Measurements from ENCODE around the gene ACTN3. TPM values are rescaled to one million over a fixed set of nuclear protein-coding genes. Genes with fewer than 3 reads are reported as not detected.

The ACTN3 gene
- 0.05 TPM in 1 of 2 replicates, not detected in the other for total RNA-seq

DNA sequence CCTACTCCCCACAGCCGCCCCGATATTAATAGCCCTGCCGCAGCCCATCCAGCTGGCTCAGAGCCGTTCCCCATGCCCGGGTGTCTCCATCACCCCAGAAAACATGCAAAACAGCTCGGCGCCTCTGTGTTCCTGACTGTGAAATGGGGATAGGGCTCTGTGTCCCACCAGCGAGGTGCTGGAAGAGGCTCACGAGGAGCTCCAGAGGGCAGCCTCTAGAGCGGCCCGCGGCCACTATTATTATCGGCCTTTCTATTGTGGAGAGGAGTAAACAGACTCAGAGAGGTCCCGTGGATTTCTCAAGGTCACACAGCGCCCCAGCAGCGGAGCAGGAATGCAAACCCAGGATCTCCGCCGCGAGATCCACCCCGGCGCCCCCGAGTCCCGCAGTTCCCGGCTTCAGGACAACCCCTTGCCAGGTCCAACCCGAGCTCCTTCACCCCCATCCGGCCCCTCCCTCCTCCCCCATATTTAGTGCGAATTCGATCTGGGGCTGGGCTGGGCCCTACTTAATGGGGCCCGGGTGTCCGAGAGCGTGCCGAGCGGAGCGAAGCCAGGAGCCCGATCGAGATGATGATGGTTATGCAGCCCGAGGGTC is at the start of gene ACTN3:
Gene ACTN3, plus strand, starts transcription at position 536 of the 598 bp plus-strand sequence. Its CDS starts 35 bp downstream, at position 571.
- DNase-seq (ENCODE audit: low spot score): no peak
- intact Hi-C loops (cut with micrococcal nuclease): loop anchor here (1.0 kb wide), 11 partner anchors 13 to 198 kb away; partner anchors contain the start of genes BBS1, CCDC87, CCS and CTSF
- Mint-ChIP-seq H3K4me3 (peak within 1 kb of the TSS; percentile 88), H3K4me1 (ENCODE audit: low read depth) (peaks cover 26% of the 10 kb centered on the region), H3K27ac (peak within 1 kb of the TSS; percentile 47), H3K27me3 (ENCODE audit: insufficient read depth) (peaks cover 10% of the 10 kb centered on the region), H3K9me3 (no peaks in the 10 kb centered on the region), H3K36me3 (ENCODE audit: low read depth) (peaks cover 17% of the 10 kb centered on the region)

- no peak for DNase-seq (ENCODE audit: low spot score)
- Mint-ChIP-seq H3K27me3 (ENCODE audit: insufficient read depth) (no peaks in the 10 kb centered on the region), H3K9me3 (no peaks in the 10 kb centered on the region), H3K36me3 (ENCODE audit: low read depth) (peaks cover 27% of the 10 kb centered on the region), H3K27ac (no peak overlapping the region), H3K4me1 (ENCODE audit: low read depth) (no peaks in the 10 kb centered on the region), H3K4me3 (no peak overlapping the region)
- intact Hi-C loops (cut with micrococcal nuclease): no loop called here
Measured at GRCh38 chr11:66497206-66497605, 49.5 kb upstream of the ACTN3 start.

DNA sequence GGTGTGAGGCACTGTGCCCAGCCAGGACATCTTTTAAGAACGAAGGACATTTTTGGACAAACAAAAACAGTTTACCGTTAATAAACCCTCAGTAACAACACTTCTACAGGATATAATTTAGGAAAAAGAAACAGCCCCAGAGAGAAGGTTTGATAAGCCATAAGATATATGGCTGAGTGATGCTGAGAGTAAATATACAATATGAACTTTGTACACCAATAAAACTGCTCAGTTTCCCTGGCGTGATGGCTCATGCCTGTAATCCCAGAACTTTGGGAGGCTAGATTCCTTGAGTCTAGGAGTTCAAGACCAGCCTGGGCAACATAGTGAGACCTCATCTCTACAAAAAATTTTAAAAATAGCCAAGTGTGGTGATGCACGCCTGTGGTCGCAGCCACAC is 48.2 kb upstream of the ACTN3 start:
- Mint-ChIP-seq H3K36me3 (ENCODE audit: low read depth) (peaks cover 22% of the 10 kb centered on the region), H3K4me3 (no peak overlapping the region), H3K4me1 (ENCODE audit: low read depth) (no peaks in the 10 kb centered on the region), H3K27ac (no peak overlapping the region), H3K9me3 (no peaks in the 10 kb centered on the region), H3K27me3 (ENCODE audit: insufficient read depth) (no peaks in the 10 kb centered on the region)
- no peak for DNase-seq (ENCODE audit: low spot score)
- intact Hi-C loops (cut with micrococcal nuclease): no loop called here

- Mint-ChIP-seq H3K9me3 (no peaks in the 10 kb centered on the region), H3K27me3 (ENCODE audit: insufficient read depth) (no peaks in the 10 kb centered on the region), H3K36me3 (ENCODE audit: low read depth) (peaks cover 17% of the 10 kb centered on the region), H3K4me3 (no peak overlapping the region), H3K27ac (no peak overlapping the region), H3K4me1 (ENCODE audit: low read depth) (no peaks in the 10 kb centered on the region)
- DNase-seq (ENCODE audit: low spot score): no peak
- intact Hi-C loops (cut with micrococcal nuclease): no loop called here
Measured at GRCh38 chr11:66505276-66505816, 41.4 kb upstream of the ACTN3 start.

DNA sequence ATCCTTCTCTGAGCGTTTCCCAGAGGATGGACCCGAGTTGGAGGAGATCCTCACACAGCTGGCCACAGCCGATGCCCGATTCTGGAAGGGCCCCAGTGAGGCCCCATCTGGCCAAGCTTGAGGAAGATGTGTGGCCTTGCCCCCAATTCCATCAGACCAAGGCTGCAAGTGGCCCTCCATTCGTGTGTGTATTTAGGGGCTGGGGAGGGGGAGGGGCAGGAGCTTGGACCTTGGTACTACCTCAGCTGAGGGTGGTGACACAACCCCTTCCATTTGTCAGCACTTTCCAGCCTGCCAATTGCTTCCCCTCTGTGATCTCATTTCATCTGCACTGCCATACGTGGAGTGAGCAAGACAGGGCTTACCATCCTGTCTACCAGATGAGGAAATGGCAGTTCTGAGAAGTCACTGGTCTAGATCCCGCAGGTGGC is 37.6 kb upstream of the ACTN3 start:
- Mint-ChIP-seq H3K27me3 (ENCODE audit: insufficient read depth) (no peaks in the 10 kb centered on the region), H3K9me3 (no peaks in the 10 kb centered on the region), H3K4me1 (ENCODE audit: low read depth) (peaks cover 10% of the 10 kb centered on the region), H3K36me3 (ENCODE audit: low read depth) (peaks cover 10% of the 10 kb centered on the region), H3K4me3 (no peak overlapping the region), H3K27ac (no peak overlapping the region)
- DNase-seq (ENCODE audit: low spot score): no peak
- intact Hi-C loops (cut with micrococcal nuclease): no loop called here

- intact Hi-C loops (cut with micrococcal nuclease): loop anchor here (1.0 to 2.0 kb wide), 4 partner anchors 30 to 168 kb away; partner anchors contain the start of genes ACTN3, DPP3, PELI3 and ZDHHC24
- DNase-seq (ENCODE audit: low spot score): peak; percentile 77
- Mint-ChIP-seq H3K27ac (peak within 1 kb of the TSS; percentile 61), H3K36me3 (ENCODE audit: low read depth) (peaks cover 7% of the 10 kb centered on the region), H3K27me3 (ENCODE audit: insufficient read depth) (no peaks in the 10 kb centered on the region), H3K4me3 (peak within 1 kb of the TSS; percentile 90), H3K9me3 (no peaks in the 10 kb centered on the region), H3K4me1 (ENCODE audit: low read depth) (peaks cover 10% of the 10 kb centered on the region)
Measured at GRCh38 chr11:66510271-66510989, 36.3 kb upstream of the ACTN3 start, which contains the start of gene BBS1. TSS of gene BBS1 (plus strand) at chr11:66510635. CDS start at chr11:66510660, 25 bp downstream.

DNA sequence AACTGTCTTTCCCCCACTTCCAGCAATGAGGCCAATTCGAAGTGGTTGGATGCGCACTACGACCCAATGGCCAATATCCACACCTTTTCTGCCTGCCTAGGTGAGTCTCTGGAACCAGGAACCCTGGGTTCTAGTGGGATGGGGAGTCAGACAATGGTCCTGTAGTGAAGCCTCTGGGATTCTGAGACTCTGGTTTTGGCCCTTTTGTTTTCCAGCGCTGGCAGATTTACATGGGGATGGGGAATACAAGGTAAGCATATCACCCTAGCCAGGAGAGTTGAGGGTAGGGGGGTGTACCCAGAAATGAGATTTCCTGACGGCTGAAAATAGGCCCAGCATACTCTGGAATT is 35.7 kb upstream of the ACTN3 start:
- H3K36me3 Mint-ChIP-seq (ENCODE audit: low read depth): peaks cover 7% of the 10 kb centered on the region
- H3K27ac Mint-ChIP-seq: peak overlapping the region; percentile 61
- intact Hi-C loops (cut with micrococcal nuclease): loop anchor here (1.0 to 2.0 kb wide), 4 partner anchors 31 to 167 kb away; partner anchors contain the start of genes ACTN3, DPP3, PELI3 and ZDHHC24
- no peaks in the 10 kb centered on the region for H3K27me3 Mint-ChIP-seq (ENCODE audit: insufficient read depth)
- peak overlapping the region; percentile 90 for H3K4me3 Mint-ChIP-seq
- DNase-seq (ENCODE audit: low spot score): no peak
- H3K4me1 Mint-ChIP-seq (ENCODE audit: low read depth): peaks cover 10% of the 10 kb centered on the region
- no peaks in the 10 kb centered on the region for H3K9me3 Mint-ChIP-seq

- no peak overlapping the region for H3K4me3 Mint-ChIP-seq
- no peaks in the 10 kb centered on the region for H3K27me3 Mint-ChIP-seq (ENCODE audit: insufficient read depth)
- no peak for DNase-seq (ENCODE audit: low spot score)
- peaks cover 5% of the 10 kb centered on the region for H3K4me1 Mint-ChIP-seq (ENCODE audit: low read depth)
- no peaks in the 10 kb centered on the region for H3K9me3 Mint-ChIP-seq
- peaks cover 17% of the 10 kb centered on the region for H3K36me3 Mint-ChIP-seq (ENCODE audit: low read depth)
- intact Hi-C loops (cut with micrococcal nuclease): no loop called here
- H3K27ac Mint-ChIP-seq: no peak overlapping the region
Measured at GRCh38 chr11:66523611-66524010, 23.1 kb upstream of the ACTN3 start.

DNA sequence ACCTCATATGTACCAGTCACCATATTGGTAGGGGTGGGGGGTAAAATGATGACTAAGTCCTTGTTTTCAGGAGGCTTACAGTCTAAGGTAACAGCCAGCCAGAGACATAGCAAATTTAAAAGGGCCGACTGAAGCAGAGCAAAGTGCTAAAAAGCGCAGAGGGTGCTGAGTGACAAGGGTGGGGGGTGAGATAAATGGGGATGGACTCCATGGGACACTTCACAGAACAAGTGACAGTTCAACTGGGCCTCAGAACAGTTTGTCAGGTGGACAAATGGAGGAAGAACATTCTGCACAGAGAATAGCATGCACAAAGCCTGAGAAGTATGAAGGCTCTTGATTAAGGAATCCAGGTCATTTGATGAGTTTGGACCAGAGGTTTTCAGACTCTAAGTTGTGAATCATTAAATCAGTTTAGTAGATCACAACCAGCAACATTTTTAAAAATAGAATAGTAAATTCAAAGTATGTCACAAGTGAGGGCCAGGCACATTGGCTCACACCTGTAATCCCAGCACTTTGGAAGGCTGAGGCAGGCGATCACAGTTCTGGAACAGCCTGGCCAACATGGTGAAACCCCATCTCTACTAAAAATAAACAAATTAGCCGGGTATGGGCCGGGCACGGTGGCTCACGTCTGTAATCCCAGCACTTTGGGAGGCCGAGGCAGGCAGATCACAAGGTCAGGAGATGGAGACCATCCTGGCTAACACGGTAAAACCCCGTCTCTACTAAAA is 22.2 kb upstream of the ACTN3 start:
- peaks cover 5% of the 10 kb centered on the region for H3K4me1 Mint-ChIP-seq (ENCODE audit: low read depth)
- H3K36me3 Mint-ChIP-seq (ENCODE audit: low read depth): peaks cover 17% of the 10 kb centered on the region
- DNase-seq (ENCODE audit: low spot score): no peak
- no peak overlapping the region for H3K27ac Mint-ChIP-seq
- intact Hi-C loops (cut with micrococcal nuclease): no loop called here
- no peaks in the 10 kb centered on the region for H3K27me3 Mint-ChIP-seq (ENCODE audit: insufficient read depth)
- H3K9me3 Mint-ChIP-seq: no peaks in the 10 kb centered on the region
- H3K4me3 Mint-ChIP-seq: no peak overlapping the region

GRCh38 chr11:66529069-66529468 is 17.6 kb upstream of the ACTN3 start:
- intact Hi-C loops (cut with micrococcal nuclease): no loop called here
- Mint-ChIP-seq H3K4me3 (no peak overlapping the region), H3K9me3 (no peaks in the 10 kb centered on the region), H3K36me3 (ENCODE audit: low read depth) (peaks cover 9% of the 10 kb centered on the region), H3K27ac (no peak overlapping the region), H3K27me3 (ENCODE audit: insufficient read depth) (no peaks in the 10 kb centered on the region), H3K4me1 (ENCODE audit: low read depth) (no peaks in the 10 kb centered on the region)
- no peak for DNase-seq (ENCODE audit: low spot score)

DNA sequence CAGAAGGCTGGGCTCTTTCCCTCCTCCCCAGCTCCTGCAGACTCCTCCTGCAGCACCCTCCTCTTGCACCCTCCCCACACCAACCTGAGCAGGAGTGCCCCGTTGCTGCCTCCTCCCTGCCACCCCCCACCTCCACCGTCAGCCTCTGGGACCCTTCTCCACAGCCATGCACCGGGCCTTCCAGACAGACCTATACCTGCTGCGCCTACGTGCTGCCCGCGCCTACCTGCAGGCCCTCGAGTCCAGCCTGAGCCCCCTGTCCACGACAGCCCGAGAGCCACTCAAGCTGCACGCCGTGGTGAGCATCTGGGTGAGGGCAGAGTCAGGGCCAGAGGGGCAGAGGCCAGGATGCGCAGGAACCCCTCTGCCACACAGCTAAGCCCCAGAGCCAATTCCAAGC is 17.0 kb upstream of the ACTN3 start:
- Mint-ChIP-seq H3K9me3 (no peaks in the 10 kb centered on the region), H3K27ac (no peak overlapping the region), H3K36me3 (ENCODE audit: low read depth) (peaks cover 9% of the 10 kb centered on the region), H3K4me1 (ENCODE audit: low read depth) (no peaks in the 10 kb centered on the region), H3K27me3 (ENCODE audit: insufficient read depth) (no peaks in the 10 kb centered on the region), H3K4me3 (no peak overlapping the region)
- no peak for DNase-seq (ENCODE audit: low spot score)
- intact Hi-C loops (cut with micrococcal nuclease): no loop called here

GRCh38 chr11:66530927-66531709 is 15.6 kb upstream of the ACTN3 start:
- Mint-ChIP-seq H3K27ac (no peak overlapping the region), H3K4me3 (no peak overlapping the region), H3K36me3 (ENCODE audit: low read depth) (peaks cover 15% of the 10 kb centered on the region), H3K27me3 (ENCODE audit: insufficient read depth) (no peaks in the 10 kb centered on the region), H3K9me3 (no peaks in the 10 kb centered on the region), H3K4me1 (ENCODE audit: low read depth) (no peaks in the 10 kb centered on the region)
- DNase-seq (ENCODE audit: low spot score): no peak
- intact Hi-C loops (cut with micrococcal nuclease): no loop called here

Data from activated T-helper 1 cell treated with anti-CD3 and anti-CD28 coated beads, Interleukin-12 subunit alpha, Interleukin-12 subunit beta, Interleukin-2, Interleukin-4 antibody, amounts not matched to agents 30 ng/mL and 10 ng/mL and 1 ng/mL, durations not matched to agents 14 hours and 24 hours and 36 hours (primary cell).